HG03342 (cell line): Measurements from ENCODE around the gene SLC22A15.

ENCODE experiments used
- ATAC-seq: cut with Tn5 transposase; IDR thresholded peaks from one replicate; pipeline ENCODE4 v1.9.1; 2021; ENCODE audit warnings: mild to moderate bottlenecking, moderate library complexity; ENCODE audit not compliant: unreplicated experiment

SLC22A15 gene

GRCh38 chr1:116099379-116099778 lies 123.1 kb downstream of the SLC22A15 start:
- ATAC-seq, result no peak

- ATAC-seq, result no peak
Measured at GRCh38 chr1:116099919-116100318, 123.6 kb downstream of the SLC22A15 start.

GRCh38 chr1:116104667-116105066 lies 128.4 kb downstream of the SLC22A15 start:
- peak; percentile 80 for ATAC-seq

- ATAC-seq, result no peak
Measured at GRCh38 chr1:116105996-116106395, 129.7 kb downstream of the SLC22A15 start.

- no peak for ATAC-seq
Measured at GRCh38 chr1:116106646-116107045, 130.3 kb downstream of the SLC22A15 start.

GRCh38 chr1:116107371-116107770 lies 131.1 kb downstream of the SLC22A15 start:
- ATAC-seq, result no peak

- peak; percentile 68 for ATAC-seq
Measured at GRCh38 chr1:116110567-116111523, 134.5 kb downstream of the SLC22A15 start, which contains the start of gene MAB21L3. TSS of gene MAB21L3 (plus strand) at chr1:116111399. CDS start at chr1:116112616, 1,217 bp downstream.

GRCh38 chr1:116111524-116112021 lies 135.3 kb downstream of the SLC22A15 start:
- ATAC-seq, result no peak

GRCh38 chr1:116112388-116113140 lies 136.3 kb downstream of the SLC22A15 start:
- ATAC-seq, result no peak

GRCh38 chr1:116113615-116114014 lies 137.3 kb downstream of the SLC22A15 start:
- no peak for ATAC-seq

- no peak for ATAC-seq
Measured at GRCh38 chr1:116115476-116116439, 139.4 kb downstream of the SLC22A15 start.

GRCh38 chr1:116118471-116118870 lies 142.2 kb downstream of the SLC22A15 start:
- no peak for ATAC-seq
